Epithelial cell of prostate (primary cell): ENCODE results near the gene IFIT2.
A peak's percentile ranks its signal among the peaks of the same experiment; 100 is the strongest.
"Not testable (repeated sequence)": the region's sequence is repeated elsewhere in the genome, so short reads cannot be mapped to it uniquely, and the experiment has no call there.

Experiments used
- DNase-seq: peaks from one replicate; pipeline ENCODE4 v3.0.0-alpha.2; 2011; ENCODE audit warnings: low read depth, low spot score
- H3K27ac ChIP-seq: fragments of 450-650 bp; 2 replicates; pipeline ENCODE4 v1.5.1; 2017; ENCODE audit warnings: mild to moderate bottlenecking

The IFIT2 gene

DNA sequence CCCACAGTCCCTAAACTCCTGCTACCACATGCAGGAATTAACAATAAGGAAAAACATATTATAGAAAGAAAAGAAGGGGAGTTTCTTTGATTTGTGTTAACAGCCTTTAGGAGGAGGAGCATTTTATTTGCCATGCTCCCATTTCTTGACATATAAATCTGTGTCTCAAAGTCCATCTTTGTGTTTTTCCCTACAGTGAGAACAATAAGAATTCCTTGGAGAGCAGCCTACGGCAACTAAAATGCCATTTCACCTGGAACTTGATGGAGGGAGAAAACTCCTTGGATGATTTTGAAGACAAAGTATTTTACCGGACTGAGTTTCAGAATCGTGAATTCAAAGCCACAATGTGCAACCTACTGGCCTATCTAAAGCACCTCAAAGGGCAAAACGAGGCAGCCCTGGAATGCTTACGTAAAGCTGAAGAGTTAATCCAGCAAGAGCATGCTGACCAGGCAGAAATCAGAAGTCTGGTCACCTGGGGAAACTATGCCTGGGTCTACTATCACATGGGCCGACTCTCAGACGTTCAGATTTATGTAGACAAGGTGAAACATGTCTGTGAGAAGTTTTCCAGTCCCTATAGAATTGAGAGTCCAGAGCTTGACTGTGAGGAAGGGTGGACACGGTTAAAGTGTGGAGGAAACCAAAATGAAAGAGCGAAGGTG, 4.1 kb downstream of the IFIT2 start:
- no peak for DNase-seq
- no peak overlapping the region for H3K27ac ChIP-seq

DNA sequence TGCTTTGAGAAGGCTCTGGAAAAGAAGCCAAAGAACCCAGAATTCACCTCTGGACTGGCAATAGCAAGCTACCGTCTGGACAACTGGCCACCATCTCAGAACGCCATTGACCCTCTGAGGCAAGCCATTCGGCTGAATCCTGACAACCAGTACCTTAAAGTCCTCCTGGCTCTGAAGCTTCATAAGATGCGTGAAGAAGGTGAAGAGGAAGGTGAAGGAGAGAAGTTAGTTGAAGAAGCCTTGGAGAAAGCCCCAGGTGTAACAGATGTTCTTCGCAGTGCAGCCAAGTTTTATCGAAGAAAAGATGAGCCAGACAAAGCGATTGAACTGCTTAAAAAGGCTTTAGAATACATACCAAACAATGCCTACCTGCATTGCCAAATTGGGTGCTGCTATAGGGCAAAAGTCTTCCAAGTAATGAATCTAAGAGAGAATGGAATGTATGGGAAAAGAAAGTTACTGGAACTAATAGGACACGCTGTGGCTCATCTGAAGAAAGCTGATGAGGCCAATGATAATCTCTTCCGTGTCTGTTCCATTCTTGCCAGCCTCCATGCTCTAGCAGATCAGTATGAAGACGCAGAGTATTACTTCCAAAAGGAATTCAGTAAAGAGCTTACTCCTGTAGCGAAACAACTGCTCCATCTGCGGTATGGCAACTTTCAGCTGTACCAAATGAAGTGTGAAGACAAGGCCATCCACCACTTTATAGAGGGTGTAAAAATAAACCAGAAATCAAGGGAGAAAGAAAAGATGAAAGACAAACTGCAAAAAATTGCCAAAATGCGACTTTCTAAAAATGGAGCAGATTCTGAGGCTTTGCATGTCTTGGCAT, 4.8 kb downstream of the IFIT2 start:
- no peak for DNase-seq
- no peak overlapping the region for H3K27ac ChIP-seq

DNA sequence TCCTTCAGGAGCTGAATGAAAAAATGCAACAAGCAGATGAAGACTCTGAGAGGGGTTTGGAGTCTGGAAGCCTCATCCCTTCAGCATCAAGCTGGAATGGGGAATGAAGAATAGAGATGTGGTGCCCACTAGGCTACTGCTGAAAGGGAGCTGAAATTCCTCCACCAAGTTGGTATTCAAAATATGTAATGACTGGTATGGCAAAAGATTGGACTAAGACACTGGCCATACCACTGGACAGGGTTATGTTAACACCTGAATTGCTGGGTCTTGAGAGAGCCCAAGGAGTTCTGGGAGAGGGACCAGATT, 5.4 kb downstream of the IFIT2 start:
- H3K27ac ChIP-seq, result no peak overlapping the region
- DNase-seq, result no peak

DNA sequence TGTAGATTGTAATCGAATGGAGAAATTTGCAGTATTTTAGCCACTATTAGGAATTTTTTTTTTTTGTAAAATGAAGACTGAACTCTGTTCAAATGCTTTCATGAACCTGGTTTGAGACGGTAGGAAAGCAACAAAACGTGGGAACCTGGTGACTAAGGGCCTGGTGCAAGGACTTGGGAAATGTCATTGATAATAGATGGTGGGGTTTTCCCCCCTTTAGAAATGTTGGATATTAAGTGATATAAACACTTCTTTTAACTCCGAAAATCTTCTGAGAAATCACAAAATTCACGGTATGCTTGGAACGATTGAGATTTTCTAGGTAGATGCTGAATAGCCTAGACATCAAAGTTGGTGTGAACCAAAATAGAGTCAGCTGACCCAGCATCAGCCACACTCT, 6.4 kb downstream of the IFIT2 start:
- DNase-seq, result no peak
- H3K27ac ChIP-seq, result no peak overlapping the region

GRCh38 chr10:89308736-89309135, 6.9 kb downstream of the IFIT2 start:
- H3K27ac ChIP-seq, result no peak overlapping the region

GRCh38 chr10:89309156-89310055, 7.6 kb downstream of the IFIT2 start:
- H3K27ac ChIP-seq, result no peak overlapping the region
- no peak for DNase-seq

More at GRCh38 chr10:89308736-89309135, 6.9 kb downstream of the IFIT2 start:
- DNase-seq, result no peak

GRCh38 chr10:89310056-89310893, 8.4 kb downstream of the IFIT2 start:
- H3K27ac ChIP-seq, result no peak overlapping the region
- DNase-seq, result no peak

DNA sequence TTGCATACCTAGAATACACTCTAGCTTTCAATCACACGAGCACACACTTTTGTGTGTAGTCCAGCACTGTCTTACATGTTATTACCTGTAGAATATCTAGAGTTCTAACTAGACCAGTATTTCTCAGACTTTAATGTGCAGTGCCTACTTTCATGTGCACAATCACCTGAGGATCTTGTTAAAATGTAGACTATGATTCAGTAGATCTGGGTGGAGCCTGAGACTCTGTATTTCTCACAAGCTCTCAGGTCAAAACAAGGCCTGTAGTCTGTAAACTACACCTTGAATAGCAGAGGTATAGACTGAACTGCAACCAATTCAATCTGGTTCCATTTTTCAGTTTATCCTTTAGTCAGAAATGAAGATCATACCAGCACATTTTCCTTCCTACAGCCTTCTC, 11.1 kb downstream of the IFIT2 start:
- DNase-seq, result no peak
- H3K27ac ChIP-seq, result no peak overlapping the region

DNA sequence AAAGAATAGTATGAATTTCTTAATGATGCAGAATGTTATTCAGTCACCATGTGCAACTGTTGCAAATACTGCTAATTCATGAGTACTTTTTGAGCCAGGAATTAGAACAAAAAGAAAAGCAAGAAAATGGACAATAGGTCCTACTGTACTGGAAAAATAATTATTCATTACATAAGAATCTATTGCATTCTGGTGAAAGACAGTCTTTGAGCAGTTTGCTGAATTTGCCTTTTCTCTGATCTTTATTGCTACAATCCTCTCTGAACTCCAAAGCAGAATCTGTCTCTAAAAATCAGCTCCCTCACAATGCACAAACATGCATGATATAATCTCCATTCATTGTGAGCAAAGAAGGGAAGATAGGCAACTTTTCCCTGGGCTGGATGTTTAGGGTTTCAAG, 12.8 kb downstream of the IFIT2 start:
- no peak for DNase-seq
- H3K27ac ChIP-seq, result no peak overlapping the region

DNA sequence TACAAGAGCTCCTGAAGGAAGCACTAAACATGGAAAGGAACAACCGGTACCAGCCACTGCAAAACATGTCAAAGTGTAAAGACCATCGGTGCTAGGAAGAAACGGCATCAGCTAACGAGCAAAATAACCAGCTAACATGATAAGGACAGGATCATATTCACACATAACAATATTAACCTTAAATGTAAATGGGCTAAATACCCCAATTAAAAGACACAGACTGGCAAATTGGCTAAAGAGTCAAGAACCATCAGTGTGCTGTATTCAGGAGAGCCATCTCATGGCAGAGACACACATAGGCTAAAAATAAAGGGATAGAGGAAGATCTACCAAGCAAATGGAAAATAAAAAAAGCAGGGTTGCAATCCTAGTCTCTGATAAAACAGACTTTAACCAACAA, 16.2 kb downstream of the IFIT2 start:
- DNase-seq, H3K27ac ChIP-seq: not testable (repeated sequence)

- not testable (repeated sequence) for DNase-seq, H3K27ac ChIP-seq
Measured at GRCh38 chr10:89325081-89325480, 23.2 kb downstream of the IFIT2 start.

GRCh38 chr10:89325856-89326255, 24.0 kb downstream of the IFIT2 start:
- not testable (repeated sequence) for DNase-seq

DNA sequence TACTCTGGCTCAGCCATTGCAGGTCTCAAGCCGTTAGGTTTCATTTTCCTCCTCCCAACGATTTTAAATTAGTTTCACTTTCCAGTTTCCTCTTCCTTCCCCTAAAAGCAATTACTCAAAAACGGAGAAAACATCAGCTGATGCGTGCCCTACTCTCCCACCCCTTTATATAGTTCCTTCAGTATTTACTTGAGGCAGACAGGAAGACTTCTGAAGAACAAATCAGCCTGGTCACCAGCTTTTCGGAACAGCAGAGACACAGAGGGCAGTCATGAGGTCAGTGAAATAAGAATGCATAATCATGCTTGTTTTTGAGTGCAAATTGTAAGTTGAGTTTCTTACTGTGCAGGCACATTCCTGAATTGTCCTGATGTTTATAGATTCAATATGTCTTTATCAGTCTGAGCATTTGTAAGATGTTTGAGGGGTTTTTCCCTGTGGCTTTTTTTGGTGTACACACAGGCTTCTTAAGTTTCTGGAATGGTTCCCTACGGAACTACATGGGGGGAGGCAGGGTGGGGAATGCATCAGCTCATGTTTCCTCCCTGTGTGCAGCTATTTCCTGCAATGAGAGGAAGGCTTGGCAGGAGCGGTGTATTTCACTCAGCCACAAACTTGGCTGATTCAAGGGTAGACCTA, 26.1 kb downstream of the IFIT2 start, which contains the start of gene IFIT3:
Gene IFIT3 (plus strand): TSS at position 195 of the 639 bp plus-strand sequence. CDS start 77 bp downstream, at position 272.
- DNase-seq, result no peak
- H3K27ac ChIP-seq, result peak within 1 kb of the TSS; percentile 77

More at GRCh38 chr10:89325856-89326255, 24.0 kb downstream of the IFIT2 start:
- H3K27ac ChIP-seq, result not testable (repeated sequence)

- H3K27ac ChIP-seq, result no peak overlapping the region
- no peak for DNase-seq
Measured at GRCh38 chr10:89329151-89329550, 27.3 kb downstream of the IFIT2 start.

DNA sequence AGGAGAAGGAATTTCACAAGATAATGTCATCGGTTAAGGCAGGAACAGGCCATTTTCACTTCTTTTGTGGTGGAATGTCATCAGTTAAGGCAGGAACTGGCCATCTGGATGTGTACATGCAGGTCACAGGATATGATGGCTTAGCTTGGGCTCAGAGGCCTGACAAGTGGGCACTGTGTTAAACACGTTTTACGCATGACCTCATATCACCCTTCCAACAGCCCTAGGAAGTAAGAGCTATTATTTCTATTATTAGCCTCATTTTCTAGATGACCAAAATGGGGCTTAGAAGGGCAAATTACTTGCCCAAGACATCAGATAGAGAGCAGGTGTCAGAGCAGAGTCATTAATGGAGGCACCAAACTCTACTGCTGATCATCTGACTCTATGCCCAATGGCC, 28.2 kb downstream of the IFIT2 start:
- not testable (repeated sequence) for DNase-seq, H3K27ac ChIP-seq

DNA sequence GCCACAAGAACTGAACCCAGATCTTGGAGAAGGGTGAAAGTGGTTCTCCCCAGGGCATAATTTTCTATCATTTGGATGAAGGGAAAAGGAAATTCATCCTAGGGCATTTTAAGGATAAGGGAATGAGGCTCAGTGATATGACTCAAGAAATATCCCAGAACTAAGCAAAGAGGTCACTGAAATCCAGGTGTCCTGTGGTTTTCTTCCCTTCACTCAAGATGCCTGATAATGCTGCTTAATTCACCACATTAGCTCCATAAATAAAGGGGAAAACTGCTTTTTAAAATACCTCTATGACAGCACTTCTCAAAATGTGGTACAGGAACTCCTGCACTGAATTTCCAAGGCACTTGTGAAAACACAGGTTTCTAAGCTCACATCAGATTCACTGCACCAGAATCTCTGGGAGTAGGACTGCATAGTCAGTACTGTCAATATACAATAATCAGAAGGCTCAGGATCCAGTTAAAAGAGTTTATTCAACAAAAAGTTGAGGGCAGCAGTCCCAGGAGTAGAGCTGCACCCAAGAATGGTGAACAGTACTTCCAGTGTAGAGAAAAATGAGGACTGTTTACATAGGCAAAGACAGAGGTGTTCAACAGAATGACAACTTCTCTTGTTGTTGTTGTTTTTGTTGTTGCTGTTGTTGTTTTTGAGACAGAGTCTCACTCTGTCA, 28.8 kb downstream of the IFIT2 start:
- no peak for DNase-seq
- no peak overlapping the region for H3K27ac ChIP-seq

DNA sequence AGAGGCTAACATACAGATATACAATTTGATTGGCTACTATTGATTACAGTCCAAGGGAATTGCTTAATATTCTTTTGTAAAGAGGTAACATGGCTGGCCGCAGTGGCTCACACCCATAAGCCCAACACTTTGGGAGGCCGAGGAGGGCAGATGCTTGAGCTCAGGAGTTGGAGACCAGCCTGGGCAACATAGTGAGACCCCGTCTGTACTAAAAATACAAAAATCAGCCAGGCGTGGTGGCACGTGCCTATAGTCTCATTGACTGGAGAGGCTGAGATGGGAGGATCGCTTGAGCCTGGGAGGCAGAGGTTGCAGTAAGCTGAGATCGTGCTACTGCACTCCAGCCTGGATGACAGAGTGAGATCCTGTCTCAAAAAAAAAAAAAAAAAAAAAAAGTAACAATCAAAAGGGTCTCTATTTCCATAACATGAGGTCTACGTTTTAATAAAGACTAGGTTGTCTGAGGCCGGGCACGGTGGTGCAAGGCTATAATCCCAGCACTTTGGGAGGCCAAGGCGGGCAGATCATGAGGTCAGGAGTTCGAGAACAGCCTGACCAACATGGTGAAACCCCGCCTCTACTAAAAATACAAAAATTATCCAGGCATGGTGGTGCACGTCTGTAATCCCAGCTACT, 29.8 kb downstream of the IFIT2 start:
- H3K27ac ChIP-seq, result peak overlapping the region; percentile 29
- DNase-seq, result not testable (repeated sequence)

DNA sequence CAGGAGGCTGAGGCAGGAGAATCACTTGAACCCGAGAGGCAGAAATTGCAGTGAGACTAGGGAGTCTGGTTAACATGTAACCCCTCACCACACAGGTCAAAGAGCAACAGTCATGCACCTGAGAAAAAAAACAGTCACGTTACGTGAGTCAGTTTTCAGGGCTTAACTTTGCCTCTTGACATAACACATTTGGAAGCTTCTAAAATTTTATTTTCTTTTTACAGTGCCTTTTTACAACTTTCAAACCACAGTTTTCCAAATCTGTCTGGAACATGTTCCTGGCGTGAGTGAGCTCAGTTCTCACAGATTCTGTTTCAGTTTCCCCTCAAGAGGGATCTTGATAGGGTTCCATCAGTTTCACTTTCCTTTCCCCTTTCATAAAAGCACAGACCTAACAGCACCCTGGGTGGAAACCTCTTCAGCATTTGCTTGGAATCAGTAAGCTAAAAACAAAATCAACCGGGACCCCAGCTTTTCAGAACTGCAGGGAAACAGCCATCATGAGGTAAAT, 30.3 kb downstream of the IFIT2 start:
- no peak for DNase-seq
- H3K27ac ChIP-seq, result peak overlapping the region; percentile 29
